ENCODE results near the gene TRIP11. TPM values are rescaled to one million over a fixed set of nuclear protein-coding genes. Genes with fewer than 3 reads are reported as not detected.

The TRIP11 gene
- total RNA-seq, 4 donors from 2014 or later = 35.5 to 45.1 (median 41.7) TPM

Other genes starting within 250 kb of the TRIP11 start
- 100 to 1,000 TPM in 1 of 4 donors, 10 to 100 TPM in 3; 57.5 to 102 (median 78.0) TPM for gene TC2N, start 172.5 kb downstream of the TRIP11 start, total RNA-seq
- gene FBLN5, start 92.4 kb downstream of the TRIP11 start, total RNA-seq = 100 to 1,000 TPM in 1 of 4 donors, 10 to 100 TPM in 3; 71.5 to 110 (median 86.4) TPM
- 10 to 100 TPM; 28.0 to 76.7 (median 31.8) TPM for gene ATXN3, start 66.5 kb upstream of the TRIP11 start, total RNA-seq
- gene NDUFB1, start 81.6 kb upstream of the TRIP11 start, total RNA-seq = 100 to 1,000 TPM; 123 to 720 (median 371) TPM
- 10 to 100 TPM; 34.1 to 55.8 (median 43.7) TPM for gene CPSF2, start 81.9 kb upstream of the TRIP11 start, total RNA-seq